Measurements from ENCODE around the gene GMDS. TPM values are rescaled to one million over a fixed set of nuclear protein-coding genes. Genes with fewer than 3 reads are reported as not detected.

Gene GMDS
- total and polyA plus RNA-seq, 2 experiments from 2014 or later = 30.1 to 36.5 TPM

GRCh38 chr6:2166717-2167116 is 78.7 kb downstream of the GMDS start (continued):
- TF ChIP-seq ZNF462 (CRISPR knock-in tag; IDR thresholded peaks at IDR 0.05) (no peak), STAT1 (IDR thresholded peaks at IDR 0.05; ENCODE audit: unreplicated experiment) (no peak), CREB1 (CRISPR knock-in tag; IDR thresholded peaks at IDR 0.05; ENCODE audit: low read depth) (no peak), POLR2AphosphoS5 (IDR thresholded peaks at IDR 0.05; ENCODE audit: low read depth) (no peak), EZH2 (IDR thresholded peaks at IDR 0.05; ENCODE audit: low read depth, unreplicated experiment) (no peak), CTCF (conservative IDR thresholded peaks at IDR 0.05; ENCODE audit: low read depth in 2 of 2) (no peak), NANOG (IDR thresholded peaks at IDR 0.05; ENCODE audit: borderline replicate concordance) (no peak), ZNF114 (CRISPR knock-in tag; IDR thresholded peaks at IDR 0.05) (no peak)
- TF ChIP-seq, protein P1, sequence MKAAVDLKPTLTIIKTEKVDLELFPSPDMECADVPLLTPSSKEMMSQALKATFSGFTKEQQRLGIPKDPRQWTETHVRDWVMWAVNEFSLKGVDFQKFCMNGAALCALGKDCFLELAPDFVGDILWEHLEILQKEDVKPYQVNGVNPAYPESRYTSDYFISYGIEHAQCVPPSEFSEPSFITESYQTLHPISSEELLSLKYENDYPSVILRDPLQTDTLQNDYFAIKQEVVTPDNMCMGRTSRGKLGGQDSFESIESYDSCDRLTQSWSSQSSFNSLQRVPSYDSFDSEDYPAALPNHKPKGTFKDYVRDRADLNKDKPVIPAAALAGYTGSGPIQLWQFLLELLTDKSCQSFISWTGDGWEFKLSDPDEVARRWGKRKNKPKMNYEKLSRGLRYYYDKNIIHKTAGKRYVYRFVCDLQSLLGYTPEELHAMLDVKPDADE (IDR thresholded peaks at IDR 0.05) = no peak
